IPS DF 4.7 (cell line): Measurements from ENCODE around the gene SPX.

Experiments used
- DNase-seq: peaks from one replicate; pipeline ENCODE4 v3.0.0-alpha.2; 2013; ENCODE audit warnings: low spot score; ENCODE audit errors: extremely low read depth

Gene SPX

DNA sequence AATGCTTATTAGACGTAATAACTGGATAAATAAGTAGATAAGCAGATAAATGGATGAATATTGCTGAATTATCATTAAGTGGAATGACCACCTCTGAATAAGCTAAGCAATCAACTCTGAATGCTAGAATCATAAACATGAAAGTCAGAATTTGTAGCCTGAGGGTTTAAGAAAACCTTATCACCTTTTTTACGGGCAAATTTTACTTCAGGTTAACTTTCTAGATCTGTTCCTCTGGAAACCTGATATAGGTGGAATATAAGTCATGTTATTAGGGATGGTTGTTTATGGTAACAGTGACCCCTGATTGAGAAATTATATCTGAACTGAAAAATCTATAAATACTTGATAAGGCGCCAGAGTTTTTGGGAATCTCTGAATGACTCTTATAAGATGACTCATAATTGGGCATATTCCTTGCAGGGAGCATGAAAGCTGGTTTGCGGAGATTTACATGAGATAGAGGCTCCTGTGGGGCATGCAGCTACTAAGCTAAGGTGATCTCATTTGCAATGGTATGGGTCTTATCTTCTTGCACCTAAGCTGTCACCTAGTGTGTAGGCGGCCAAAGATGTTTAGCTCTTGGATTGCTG lies 12.1 kb downstream of the SPX start:
- no peak for DNase-seq

DNA sequence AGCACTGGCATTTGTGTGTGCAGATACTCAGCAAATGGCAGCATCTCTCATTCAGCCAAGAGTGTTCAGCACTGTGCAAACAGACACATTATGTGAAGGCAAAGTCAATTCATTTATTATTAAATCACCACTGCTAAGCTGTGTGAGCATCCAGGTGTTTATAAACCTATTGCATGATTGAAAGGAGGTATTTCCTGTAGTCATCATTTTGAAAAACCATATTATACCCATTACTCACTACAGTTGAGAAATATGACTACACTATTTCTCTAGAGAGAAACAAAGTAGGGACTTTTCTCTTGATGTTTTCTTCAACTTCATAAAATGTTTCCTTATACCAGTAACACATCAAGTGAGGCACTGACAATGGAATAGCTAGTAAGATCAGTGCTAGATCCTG lies 13.7 kb downstream of the SPX start:
- no peak for DNase-seq

DNA sequence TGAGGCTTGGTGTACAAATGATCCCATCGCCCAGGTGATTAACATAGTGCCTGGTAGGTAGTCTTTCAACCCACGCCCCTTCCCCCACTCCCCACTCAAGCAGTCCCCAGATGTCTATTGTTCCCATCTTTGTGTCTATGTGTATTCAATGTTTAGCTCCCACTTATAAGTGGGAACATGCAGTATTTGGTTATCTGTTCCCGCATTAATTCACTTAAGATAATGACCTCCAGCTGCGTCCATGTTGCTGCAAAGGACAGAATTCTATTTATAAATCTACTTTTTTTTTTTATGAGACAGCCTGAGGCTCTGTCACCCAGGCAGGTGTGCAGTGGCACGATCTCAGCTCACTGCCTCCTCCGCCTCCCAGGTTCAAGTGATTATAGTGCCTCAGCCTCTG lies 15.7 kb downstream of the SPX start:
- DNase-seq, result no peak

DNA sequence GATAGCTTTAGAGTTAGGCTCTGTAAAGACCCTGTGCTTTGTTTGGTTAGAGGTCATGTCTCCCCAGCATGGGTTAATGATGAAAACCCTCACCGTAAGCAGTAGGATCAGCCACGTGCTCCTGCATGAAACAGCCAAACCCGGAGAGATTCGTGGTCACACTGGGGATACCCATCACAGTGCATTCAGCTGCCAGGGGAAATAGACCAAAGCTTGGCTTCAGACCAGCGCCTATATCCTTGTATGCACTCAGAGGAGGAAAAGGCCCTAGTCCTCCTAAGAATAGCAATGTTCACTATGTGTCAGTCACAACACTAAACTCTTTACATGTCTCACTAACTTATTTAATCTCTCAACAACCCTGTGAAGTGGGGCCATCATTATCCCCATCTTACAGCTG lies 16.3 kb downstream of the SPX start:
- no peak for DNase-seq

DNA sequence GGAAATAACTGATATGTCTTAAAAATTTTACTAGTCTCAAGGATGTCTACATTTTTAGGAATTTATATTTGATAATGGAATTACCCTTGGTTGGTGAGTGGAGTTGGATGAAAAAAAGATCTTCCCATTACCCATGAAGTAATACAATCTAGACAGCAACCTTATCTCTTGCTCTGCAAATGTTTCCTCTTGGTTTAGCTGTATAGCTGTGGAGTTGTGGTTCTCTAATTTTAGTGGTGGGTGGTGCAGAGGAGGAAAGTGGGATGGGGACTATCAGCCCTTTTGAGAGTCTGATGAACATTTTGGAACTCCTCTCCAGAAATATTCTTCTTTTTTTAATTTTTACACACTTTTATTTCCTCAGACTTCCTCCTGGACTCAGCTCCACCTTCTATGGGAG lies 17.1 kb downstream of the SPX start:
- DNase-seq, result no peak

DNA sequence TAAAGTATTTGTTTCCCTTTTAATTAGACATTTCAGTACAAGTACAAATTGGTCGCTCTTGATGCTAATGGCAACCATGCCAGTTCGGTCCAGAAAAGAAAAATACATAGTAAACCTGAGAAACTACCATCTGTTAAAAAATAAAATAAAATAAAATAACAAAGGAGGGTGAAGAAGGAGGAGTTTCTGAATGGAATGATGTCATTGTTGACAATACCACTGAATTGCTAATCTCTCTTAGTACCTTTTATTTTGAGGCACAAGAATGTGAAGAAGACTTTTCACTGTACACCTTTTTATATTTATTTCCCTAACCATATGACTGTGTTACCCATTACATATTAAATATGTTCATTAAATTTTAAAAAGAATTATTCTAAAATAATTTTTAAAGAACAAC lies 19.5 kb downstream of the SPX start:
- DNase-seq, result no peak

DNA sequence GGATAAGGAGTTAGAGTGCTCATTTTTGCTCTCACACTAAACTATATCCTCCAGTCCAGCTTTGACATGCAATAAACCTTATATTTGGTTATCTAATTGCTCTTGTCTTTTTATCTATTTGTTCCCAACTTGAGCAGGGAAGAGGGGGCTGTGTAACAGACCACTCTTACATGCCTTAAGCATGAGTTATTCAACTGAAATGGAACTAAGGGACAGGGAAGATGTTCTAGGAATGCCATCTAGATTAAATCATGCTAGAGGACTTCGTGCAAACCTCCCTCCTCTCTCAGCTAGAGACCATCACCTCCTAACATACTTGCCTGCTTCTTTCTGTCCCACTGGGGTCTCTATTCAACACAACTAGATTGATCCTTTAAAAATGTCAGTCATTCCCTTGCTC lies 20.6 kb downstream of the SPX start:
- DNase-seq, result no peak

DNA sequence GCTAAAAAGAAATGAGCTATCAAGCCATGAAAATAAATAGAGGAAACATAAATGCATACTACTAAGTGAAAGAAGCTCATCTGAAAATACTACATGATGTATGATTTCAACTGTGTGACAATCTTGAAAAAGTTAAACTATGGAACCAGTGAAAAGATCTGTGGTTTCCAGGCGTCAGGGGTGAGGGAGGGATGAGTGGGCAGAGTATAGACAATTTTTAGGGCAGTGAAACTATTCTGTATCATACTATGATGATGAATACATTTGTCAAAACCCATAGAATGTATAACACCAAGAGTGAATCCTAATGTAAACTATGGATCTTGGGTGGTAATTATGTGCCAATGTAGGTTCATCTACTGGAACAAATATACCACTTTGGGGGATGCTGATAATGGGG lies 21.3 kb downstream of the SPX start:
- DNase-seq, result no peak

DNA sequence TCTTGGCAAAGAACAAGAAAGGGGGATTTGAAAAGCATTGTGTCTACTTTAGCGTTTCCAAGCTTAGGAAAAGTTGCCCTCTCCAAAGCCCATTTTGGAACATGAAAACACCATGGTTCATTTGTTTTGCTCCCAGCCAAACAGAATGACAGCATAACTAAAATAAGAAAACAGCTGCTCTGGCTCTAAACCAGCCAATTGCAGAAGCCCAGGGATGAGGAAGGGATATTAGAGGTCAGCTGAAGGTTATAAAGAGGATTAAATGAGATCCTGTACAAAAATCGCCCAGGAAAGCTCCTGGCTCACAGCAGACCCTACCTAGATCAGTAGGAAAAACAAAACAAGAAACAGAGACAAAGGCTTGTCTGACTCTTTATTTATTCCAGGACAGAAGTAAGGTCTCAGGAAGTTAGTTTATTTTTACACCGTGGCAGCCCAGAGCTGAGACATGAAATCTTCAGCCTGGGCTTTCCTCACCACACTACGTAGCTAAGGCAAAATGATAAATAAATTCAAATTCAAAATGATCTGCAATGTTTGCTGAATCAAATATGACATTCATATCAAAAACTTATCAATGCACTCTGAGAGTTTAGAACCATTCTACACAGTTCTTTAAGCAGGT lies 25.9 kb downstream of the SPX start:
- no peak for DNase-seq

DNA sequence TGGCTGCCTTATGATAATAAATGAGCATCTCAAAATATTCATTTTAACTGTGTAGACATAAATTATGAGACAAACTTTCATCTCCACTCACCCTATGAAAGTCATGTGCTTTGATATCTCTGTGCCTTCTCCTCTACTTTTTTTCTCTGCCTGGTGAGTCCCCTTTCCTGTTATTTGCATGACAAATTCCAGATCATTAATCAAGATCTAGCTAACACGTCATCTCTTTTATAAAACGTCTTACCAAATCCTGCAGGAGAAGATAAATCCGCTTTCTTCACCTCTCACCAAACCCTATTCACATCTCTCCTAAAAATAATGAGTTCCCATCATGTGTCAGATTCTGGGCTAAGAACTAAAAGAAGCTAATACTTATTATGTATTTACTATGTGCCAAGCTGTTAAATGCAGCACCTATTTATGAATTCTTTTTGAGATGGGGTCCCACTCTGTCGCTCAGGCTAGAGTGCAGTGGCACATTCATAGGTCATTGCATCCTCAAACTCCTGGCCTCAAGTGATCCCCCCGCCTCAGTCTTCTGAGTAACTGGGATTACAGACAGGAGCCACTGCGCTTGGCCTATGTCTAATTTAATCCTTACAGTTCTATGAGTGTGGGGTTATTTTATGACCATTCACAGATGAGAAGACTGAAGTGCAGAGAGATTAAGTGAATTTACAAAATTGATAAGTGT lies 26.7 kb downstream of the SPX start:
- no peak for DNase-seq

DNA sequence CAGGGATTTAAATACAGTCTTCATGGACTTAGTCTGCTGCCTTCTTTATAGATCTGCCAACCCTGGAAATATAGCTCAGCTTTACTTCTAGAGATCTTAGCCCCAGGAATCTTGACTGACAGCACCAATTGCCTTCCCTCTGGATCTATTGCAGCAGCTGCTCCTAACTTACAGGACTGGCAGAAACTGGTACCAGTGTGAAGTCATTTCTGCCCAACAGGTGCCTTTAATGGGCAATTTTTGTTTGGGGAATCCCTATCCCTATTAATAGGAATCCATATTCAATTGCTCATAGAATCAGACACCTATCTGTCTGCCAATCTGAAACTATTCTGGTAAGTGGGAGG lies 27.2 kb downstream of the SPX start:
- DNase-seq, result no peak

DNA sequence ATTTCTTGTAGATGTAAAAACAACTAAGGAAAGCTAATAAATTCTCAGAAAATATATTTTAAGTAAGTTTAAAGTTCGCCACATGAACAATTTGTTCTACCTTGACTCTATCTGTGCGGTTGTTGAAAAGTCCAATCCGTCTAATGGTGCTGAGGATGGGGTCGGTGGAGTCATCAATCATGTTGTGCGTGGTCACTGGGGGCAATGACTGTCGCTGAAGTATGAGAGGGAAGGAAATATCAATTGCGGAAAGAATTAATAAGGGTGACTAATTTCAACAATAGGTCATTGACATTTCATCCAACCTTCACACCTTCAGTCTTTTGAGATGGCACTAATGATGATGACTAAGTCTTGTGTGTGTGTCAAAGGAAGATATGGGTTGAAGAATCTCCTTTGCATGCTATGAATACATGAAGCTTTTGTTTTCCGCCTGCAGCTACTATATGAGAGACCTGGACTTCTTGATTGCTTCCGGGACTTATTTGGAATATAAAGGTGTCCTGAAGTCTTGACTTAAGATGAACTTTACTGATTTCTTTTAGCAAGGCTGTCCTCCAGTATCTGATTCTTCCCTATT lies 32.1 kb downstream of the SPX start:
- DNase-seq, result no peak

DNA sequence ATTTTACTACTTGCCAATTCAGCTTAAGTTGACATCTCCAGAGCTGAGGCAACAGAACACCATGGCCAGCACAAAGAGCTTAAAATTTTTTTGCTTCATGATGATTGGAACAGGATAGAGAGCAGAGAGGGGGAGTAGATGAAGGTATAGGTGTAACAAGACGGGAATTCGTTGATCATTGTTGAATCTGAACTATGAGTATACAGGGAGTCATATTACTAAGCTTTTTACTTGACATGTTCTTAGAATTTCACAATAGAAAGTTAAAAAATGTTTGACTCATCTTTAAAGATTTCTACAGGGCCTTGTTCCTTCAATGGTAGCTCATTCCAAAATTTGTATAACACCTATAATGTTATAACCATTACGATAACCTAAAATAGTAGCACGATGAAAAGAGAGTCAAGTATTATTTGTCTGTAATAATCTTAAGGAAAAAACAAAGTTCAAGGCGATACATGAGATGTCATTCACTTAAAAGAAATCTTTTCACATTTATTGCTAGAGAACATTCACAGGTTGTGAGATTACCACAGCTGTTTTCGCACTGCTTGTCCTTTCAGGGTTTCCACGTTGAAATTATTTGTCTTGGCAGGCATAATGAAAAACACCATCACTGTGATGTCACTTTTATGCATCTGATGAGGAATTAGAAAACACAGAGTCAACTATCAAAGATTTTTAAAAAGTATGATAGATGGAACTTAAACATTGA lies 33.9 kb downstream of the SPX start:
- no peak for DNase-seq

DNA sequence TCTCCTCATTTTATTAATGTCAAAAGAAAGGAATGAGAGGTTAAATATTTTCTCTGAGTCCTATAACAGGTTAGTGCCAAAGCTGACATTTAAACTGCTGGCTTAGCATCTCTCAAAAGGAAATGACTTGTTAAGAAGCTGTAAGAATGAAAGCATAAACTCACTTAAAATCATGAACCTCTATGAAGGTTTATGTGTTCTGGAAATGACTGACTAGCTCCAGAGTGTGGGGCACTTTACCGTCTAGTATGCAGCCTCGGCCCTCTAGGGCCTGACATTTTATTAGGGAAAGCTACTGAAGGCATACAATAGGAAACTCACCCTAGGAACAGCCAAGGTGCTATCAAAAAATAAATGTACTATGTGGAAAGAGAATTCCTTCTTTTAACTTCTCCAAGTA lies 35.1 kb downstream of the SPX start:
- DNase-seq, result no peak

DNA sequence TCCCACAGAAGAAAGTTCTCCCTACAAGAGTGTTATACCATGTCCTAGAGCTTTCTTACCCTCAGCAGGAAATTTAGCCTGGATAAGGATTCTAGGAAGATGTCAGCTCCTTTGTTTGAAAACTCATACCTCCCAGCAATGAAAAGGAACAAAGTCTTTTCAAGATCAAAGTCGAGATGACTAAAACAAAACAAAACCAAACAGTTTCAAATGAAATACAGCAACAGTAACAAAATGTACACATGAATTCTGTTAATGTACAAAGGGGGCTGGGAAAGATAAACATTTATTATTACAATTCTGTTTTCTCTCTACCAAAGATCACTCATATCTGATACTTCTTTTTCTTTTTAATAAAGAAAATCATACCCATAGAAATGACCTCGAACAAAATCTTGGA lies 36.8 kb downstream of the SPX start:
- DNase-seq, result no peak

DNA sequence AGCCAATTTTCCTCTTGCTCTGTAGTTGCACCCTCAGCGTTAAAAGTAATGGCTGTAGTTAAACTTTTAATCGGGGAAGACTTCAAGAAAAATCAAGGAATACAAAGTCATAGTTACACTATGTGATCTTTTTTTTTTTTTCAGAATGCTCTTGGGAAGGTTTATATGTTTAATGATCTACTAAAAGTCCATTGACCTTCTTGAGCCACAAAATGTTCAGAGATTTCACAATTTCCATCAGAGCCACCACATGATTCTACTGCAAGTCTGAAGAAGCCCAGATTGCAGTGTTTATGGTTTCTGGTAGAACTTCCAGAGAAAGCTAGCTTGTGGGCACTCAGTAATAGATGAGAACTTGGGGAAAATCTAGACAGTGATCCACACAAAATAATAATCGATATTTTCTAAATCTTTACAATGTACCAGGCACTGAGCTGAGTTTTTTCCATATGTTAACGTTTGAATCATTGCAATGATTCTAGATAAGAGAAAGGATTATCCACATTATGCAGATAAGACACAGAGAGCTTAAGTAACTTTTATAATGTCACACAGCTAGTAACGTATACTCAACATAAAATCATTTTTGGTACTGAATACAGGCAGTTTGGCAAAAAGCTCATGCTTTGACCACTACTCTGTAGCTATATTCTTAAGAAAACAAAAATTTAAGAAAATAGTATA lies 40.3 kb downstream of the SPX start:
- DNase-seq, result no peak

DNA sequence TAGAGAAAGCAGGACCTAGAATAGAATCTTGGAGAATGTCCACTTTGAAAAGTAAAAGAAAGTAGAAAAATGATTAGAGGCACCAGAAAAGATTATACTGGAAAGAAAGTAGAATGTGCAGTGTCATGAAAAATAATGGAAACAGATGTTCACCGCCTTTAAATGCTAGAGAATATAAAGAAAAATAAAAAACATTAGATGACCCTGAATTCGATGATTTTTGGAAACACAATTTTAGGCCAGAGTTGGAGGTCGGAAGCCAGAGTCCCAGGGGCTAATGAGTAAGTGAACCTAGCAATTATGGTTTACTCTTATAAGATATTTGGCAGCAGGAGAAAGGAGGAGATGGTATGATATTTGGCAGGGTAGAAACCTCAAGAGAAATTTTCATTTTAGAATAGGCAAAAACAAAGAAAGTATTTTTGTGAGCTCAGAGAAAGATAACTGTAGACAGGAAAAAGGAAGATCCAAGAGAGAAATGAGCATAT lies 40.9 kb downstream of the SPX start:
- DNase-seq, result no peak

DNA sequence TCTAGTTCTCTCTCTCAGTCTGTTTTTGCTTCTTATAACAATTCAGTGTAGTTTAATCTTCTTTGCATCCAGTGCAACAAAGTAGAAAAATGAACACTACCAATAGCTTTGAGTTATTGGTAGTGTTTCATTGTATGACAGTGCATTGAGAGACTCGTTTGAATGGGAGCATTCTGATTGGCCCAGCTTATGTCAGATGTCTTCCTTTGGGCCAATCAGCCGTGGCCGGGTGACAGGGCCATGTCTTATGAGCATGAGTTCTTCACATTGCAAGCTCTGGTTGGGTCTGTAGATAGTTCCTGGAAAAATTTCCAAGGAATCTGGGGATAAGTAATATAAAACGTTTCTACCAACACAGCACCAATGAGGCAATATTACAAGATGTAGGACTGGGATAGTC lies 42.0 kb downstream of the SPX start:
- no peak for DNase-seq

DNA sequence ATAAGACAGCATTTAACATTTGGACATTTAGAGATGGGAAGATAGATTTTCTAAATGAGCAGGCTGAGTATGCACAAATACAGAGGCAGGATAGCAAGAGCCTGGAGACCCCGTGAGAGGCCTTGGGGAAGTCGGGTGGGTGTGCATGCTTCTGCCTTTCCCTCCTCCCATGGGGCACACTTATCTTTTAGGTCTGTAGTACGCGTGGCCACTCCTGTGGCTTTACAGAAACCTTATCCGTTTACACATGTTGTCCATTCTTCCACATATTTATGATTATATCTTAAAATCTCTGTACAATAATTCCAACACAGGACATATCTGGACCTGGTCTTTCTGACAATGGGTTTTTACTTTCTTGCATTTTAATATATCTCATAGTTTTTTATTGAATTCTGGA lies 45.0 kb downstream of the SPX start:
- DNase-seq, result no peak

DNA sequence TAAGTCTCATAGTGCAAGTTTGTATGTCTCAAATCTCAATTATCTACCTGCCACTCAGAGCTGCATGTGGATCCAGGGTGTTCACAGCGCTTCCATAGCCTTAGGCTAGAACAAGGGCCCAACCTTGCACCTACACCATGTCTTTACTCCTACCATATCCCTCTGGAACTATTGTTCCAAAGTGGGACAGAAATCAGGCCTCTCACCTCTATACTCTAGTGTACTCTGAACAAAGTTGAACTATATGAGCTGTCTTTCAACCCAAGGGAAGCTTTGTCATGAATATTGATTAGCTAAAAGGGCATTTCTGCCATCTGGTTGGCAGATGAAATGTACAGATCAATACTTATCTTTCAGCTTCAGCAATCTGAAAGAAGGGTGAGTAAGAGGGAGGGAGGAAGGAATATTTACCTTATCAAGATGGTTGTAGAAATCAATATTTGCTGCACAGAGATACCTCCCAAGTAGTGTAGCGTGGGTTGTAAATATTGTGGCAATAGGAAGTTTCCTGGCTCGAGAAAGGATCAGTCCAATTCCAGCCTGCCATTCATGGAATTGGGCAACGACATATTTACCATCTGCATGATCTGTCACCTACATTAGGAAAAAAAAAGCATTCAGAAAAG lies 47.8 kb downstream of the SPX start:
- no peak for DNase-seq

DNA sequence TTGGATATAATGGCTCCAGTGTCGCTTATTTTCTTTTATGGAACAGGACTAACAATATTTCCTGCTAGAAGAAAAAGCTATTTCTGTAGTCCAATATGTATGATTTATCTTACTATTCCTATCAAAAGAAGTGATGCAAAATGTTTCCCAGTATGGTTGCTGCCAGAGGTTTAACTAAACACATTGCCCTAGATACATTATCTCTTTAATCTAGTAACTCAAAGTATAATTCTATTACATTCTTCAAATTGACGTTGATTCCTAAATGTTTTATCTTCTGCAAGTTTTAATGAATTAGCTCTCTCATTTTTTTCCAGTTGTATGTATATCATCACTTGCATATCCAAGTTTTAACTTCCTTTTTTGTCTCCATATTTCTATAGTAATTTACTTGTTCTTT lies 50.3 kb downstream of the SPX start:
- DNase-seq, result no peak
